Thyroid gland (tissue), 4 donors: ENCODE results near the gene ZNF407.

Experiments
- CTCF ChIP-seq, 6 experiments: fragments of 200-600 bp in 3 of 6; fragments of 450-650 bp in 3 of 6; sonication (generic) in 3 of 6; IDR thresholded peaks; one replicate each; pipeline ENCODE4 v1.5.1; 2016 to 2019; ENCODE audit warnings: antibody characterized with exemption in 6 of 6, mild to moderate bottlenecking in 2 of 6, inconsistent platforms in 1 of 6, moderate library complexity in 1 of 6
- POLR2A ChIP-seq, 2 donors: fragments of 450-650 bp; IDR thresholded peaks; one replicate each; pipeline ENCODE4 v1.6.1; 2017; ENCODE audit warnings: antibody characterized with exemption in 2 of 2, mild to moderate bottlenecking in 2 of 2, moderate library complexity in 1 of 2

GRCh38 chr18:74996055-74996454 is 398.4 kb downstream of the ZNF407 start:
- TF ChIP-seq CTCF (IDR thresholded peaks at IDR 0.05) = no peak
- TF ChIP-seq POLR2A (IDR thresholded peaks at IDR 0.05) = no peak
